Measurements from ENCODE around the gene GTF2A2.
"Not testable (repeated sequence)": the region's sequence is repeated elsewhere in the genome, so short reads cannot be mapped to it uniquely, and the experiment has no call there.

The GTF2A2 gene

GRCh38 chr15:59656897-59657634, at the start of gene GTF2A2:
TSS of gene GTF2A2 (minus strand) at chr15:59657515. CDS start at chr15:59652277, 5,238 bp downstream.
- peak within 1 kb of the TSS; percentile 82 to 90 for H3K4me3 ChIP-seq (replicated peaks in 1 of 2; ENCODE audit: low read depth in 2 of 2, low read length in 2 of 2)
- TF ChIP-seq CTCF (IDR thresholded peaks at IDR 0.05; ENCODE audit: low read depth, low read length) = no peak
- peak; percentile 93 to 94 for DNase-seq (ENCODE audit: low read depth in 2 of 2)

GRCh38 chr15:59703979-59704796, 46.9 kb upstream of the GTF2A2 start:
- no peak for DNase-seq (ENCODE audit: low read depth in 2 of 2)
- no peak overlapping the region for H3K4me3 ChIP-seq (replicated peaks in 1 of 2; ENCODE audit: low read depth in 2 of 2, low read length in 2 of 2)
- no peak for TF ChIP-seq CTCF (IDR thresholded peaks at IDR 0.05; ENCODE audit: low read depth, low read length)

- DNase-seq (ENCODE audit: low read depth in 2 of 2) = no peak
- no peak overlapping the region for H3K4me3 ChIP-seq (replicated peaks in 1 of 2; ENCODE audit: low read depth in 2 of 2, low read length in 2 of 2)
- TF ChIP-seq CTCF (IDR thresholded peaks at IDR 0.05; ENCODE audit: low read depth, low read length) = no peak
These were observed 45.0 kb upstream of the GTF2A2 start for GRCh38 chr15:59702351-59702750.

GRCh38 chr15:59701880-59702279, 44.6 kb upstream of the GTF2A2 start:
- DNase-seq (ENCODE audit: low read depth in 2 of 2) = no peak
- no peak for TF ChIP-seq CTCF (IDR thresholded peaks at IDR 0.05; ENCODE audit: low read depth, low read length)
- H3K4me3 ChIP-seq (replicated peaks in 1 of 2; ENCODE audit: low read depth in 2 of 2, low read length in 2 of 2) = no peak overlapping the region

GRCh38 chr15:59699810-59700431, 42.6 kb upstream of the GTF2A2 start:
- no peak overlapping the region for H3K4me3 ChIP-seq (replicated peaks in 1 of 2; ENCODE audit: low read depth in 2 of 2, low read length in 2 of 2)
- DNase-seq (ENCODE audit: low read depth in 2 of 2) = peak; percentile 45 to 57
- no peak for TF ChIP-seq CTCF (IDR thresholded peaks at IDR 0.05; ENCODE audit: low read depth, low read length)

- DNase-seq (ENCODE audit: low read depth in 2 of 2) = peak in 1 of 2 donors; percentile 9
- H3K4me3 ChIP-seq (replicated peaks in 1 of 2; ENCODE audit: low read depth in 2 of 2, low read length in 2 of 2) = not testable (repeated sequence)
These were observed 40.8 kb upstream of the GTF2A2 start for GRCh38 chr15:59698065-59698464.

GRCh38 chr15:59696332-59696731, 39.0 kb upstream of the GTF2A2 start:
- no peak overlapping the region for H3K4me3 ChIP-seq (replicated peaks in 1 of 2; ENCODE audit: low read depth in 2 of 2, low read length in 2 of 2)
- DNase-seq (ENCODE audit: low read depth in 2 of 2) = no peak
- TF ChIP-seq CTCF (IDR thresholded peaks at IDR 0.05; ENCODE audit: low read depth, low read length) = no peak
